IMR-90 (cell line): ENCODE measurements around the gene MRPL44. TPM values are rescaled to one million over a fixed set of nuclear protein-coding genes. Genes with fewer than 3 reads are reported as not detected.

ENCODE experiments used
- ATAC-seq: fragments of 200-7000 bp; cut with Tn5 transposase; 2 replicates; pipeline ENCODE4 v1.9.1; 2020; ENCODE audit warnings: low read depth, mild to moderate bottlenecking, moderate library complexity
- BruUV-seq: library from RNA; stranded (reverse); fragments of 400-500 nt; replicated peaks from 2 replicates; lab custom pipeline; 2021; lab: Mats Ljungman, UMichigan
- CTCF ChIA-PET: fragments of 300-600 bp; formaldehyde crosslinking; extraction: SDS; loops from one replicate; lab custom pipeline; 2021; ENCODE audit warnings: antibody characterized with exemption; lab: Yijun Ruan, JAX
- POLR2A ChIA-PET: fragments of 300-600 bp; sonication (Branson Sonifier 250); formaldehyde crosslinking; loops from one replicate; lab custom pipeline; 2022; ENCODE audit warnings: antibody characterized with exemption; ENCODE audit not compliant: unreplicated experiment; lab: Charles Lee
- DNase-seq: peaks from one replicate; pipeline ENCODE4 v3.0.0; 2013
- H2AFZ ChIP-seq: replicated peaks from 2 replicates; pipeline ENCODE3; 2013; ENCODE audit warnings: low read length, mild to moderate bottlenecking; ENCODE audit not compliant: poor library complexity
- H2AK5ac ChIP-seq: 2 replicates; pipeline ENCODE4 v1.6.1; 2013; ENCODE audit warnings: low read depth, low read length, inconsistent platforms
- H2AK9ac ChIP-seq: replicated peaks from 2 replicates; pipeline ENCODE3; 2013; ENCODE audit warnings: mild to moderate bottlenecking, low read depth, low read length, moderate library complexity; ENCODE audit not compliant: poor library complexity
- H2BK120ac ChIP-seq: 2 replicates; pipeline ENCODE4 v1.6.1; 2013; ENCODE audit warnings: low read depth, low read length, inconsistent platforms
- H2BK15ac ChIP-seq: 3 replicates; pipeline ENCODE4 v1.6.1; 2013; ENCODE audit warnings: low read depth, low read length, inconsistent platforms
- H2BK20ac ChIP-seq: 2 replicates; pipeline ENCODE4 v1.6.1; 2013; ENCODE audit warnings: low read depth, mild to moderate bottlenecking, inconsistent platforms, low read length, moderate library complexity
- H2BK5ac ChIP-seq: 2 replicates; pipeline ENCODE4 v1.6.1; 2013; ENCODE audit warnings: mild to moderate bottlenecking, low read depth, low read length, inconsistent platforms; ENCODE audit not compliant: poor library complexity, severe bottlenecking
- H3K14ac ChIP-seq: replicated peaks from 2 replicates; pipeline ENCODE4 v1.6.1; 2013; ENCODE audit warnings: low read depth, low read length, inconsistent platforms
- H3K18ac ChIP-seq: 2 replicates; pipeline ENCODE4 v1.6.1; 2013; ENCODE audit warnings: low read depth, low read length, control low read depth
- H3K23ac ChIP-seq: 2 replicates; pipeline ENCODE4 v1.6.1; 2013; ENCODE audit warnings: low read depth, low read length, inconsistent platforms
- H3K27ac ChIP-seq: 2 replicates; pipeline ENCODE4 v1.5.1; 2013; ENCODE audit warnings: mild to moderate bottlenecking, control low read depth, low read length; ENCODE audit not compliant: insufficient read depth
- H3K27me3 ChIP-seq: 2 replicates; pipeline ENCODE4 v1.6.1; 2013; ENCODE audit warnings: low read length; ENCODE audit not compliant: control insufficient read depth, insufficient read depth
- H3K36me3 ChIP-seq: 2 replicates; pipeline ENCODE4 v1.6.1; 2013; ENCODE audit warnings: low read length, mixed read lengths; ENCODE audit not compliant: control insufficient read depth, insufficient read depth
- H3K4ac ChIP-seq: 2 replicates; pipeline ENCODE4 v1.6.1; 2013; ENCODE audit warnings: low read depth, low read length, inconsistent platforms
- H3K4me1 ChIP-seq: 2 replicates; pipeline ENCODE4 v1.6.1; 2013; ENCODE audit warnings: low read length, mixed read lengths; ENCODE audit not compliant: control insufficient read depth, insufficient read depth
- H3K4me2 ChIP-seq: 2 replicates; pipeline ENCODE4 v1.6.1; 2013; ENCODE audit warnings: low read depth, mild to moderate bottlenecking, control low read depth, low read length, moderate library complexity
- H3K4me3 ChIP-seq: 2 replicates; pipeline ENCODE4 v1.5.1; 2013; ENCODE audit warnings: low read depth, mild to moderate bottlenecking, control low read depth, low read length, moderate library complexity; ENCODE audit not compliant: insufficient read depth
- H3K56ac ChIP-seq: 2 replicates; pipeline ENCODE4 v1.6.1; 2013; ENCODE audit warnings: low read length, inconsistent platforms; ENCODE audit not compliant: insufficient read depth; ENCODE audit errors: extremely low read depth
- H3K79me1 ChIP-seq, 2 experiments: 2 replicates each; pipeline ENCODE4 v1.6.1; 2013; ENCODE audit warnings: low read length in 2 of 2, inconsistent platforms in 1 of 2, low read depth in 1 of 2
- H3K9ac ChIP-seq: 2 replicates; pipeline ENCODE4 v1.6.1; 2013; ENCODE audit warnings: low read depth, low read length, control low read depth
- H3K9me1 ChIP-seq: 2 replicates; pipeline ENCODE4 v1.6.1; 2013; ENCODE audit warnings: low read length, inconsistent platforms; ENCODE audit not compliant: insufficient read depth
- H3K9me3 ChIP-seq: 2 replicates; pipeline ENCODE4 v1.6.1; 2013; ENCODE audit warnings: low read length; ENCODE audit not compliant: control insufficient read depth, insufficient read depth
- H4K20me1 ChIP-seq: 2 replicates; pipeline ENCODE4 v1.6.1; 2013; ENCODE audit warnings: low read length, inconsistent platforms; ENCODE audit not compliant: insufficient read depth
- H4K5ac ChIP-seq: 2 replicates; pipeline ENCODE4 v1.6.1; 2013; ENCODE audit warnings: mild to moderate bottlenecking, low read depth, low read length, control low read depth
- H4K8ac ChIP-seq, 2 experiments: 2 replicates each; pipeline ENCODE4 v1.6.1; 2013; ENCODE audit warnings: low read depth in 2 of 2, low read length in 2 of 2, control low read depth in 1 of 2, inconsistent platforms in 1 of 2
- H4K91ac ChIP-seq: 2 replicates; pipeline ENCODE4 v1.6.1; 2013; ENCODE audit warnings: low read depth, low read length, inconsistent platforms; ENCODE audit not compliant: insufficient read depth
- BHLHE40 ChIP-seq: fragments of 150-350 bp; IDR thresholded peaks from 2 replicates; pipeline ENCODE4 v1.6.1; 2016; ENCODE audit warnings: mild to moderate bottlenecking, low read depth, low read length
- CEBPB ChIP-seq: IDR thresholded peaks from 2 replicates; pipeline ENCODE4 v1.6.1; 2012; ENCODE audit warnings: low read depth, low read length, improper control_type of control experiment
- CHD1 ChIP-seq: IDR thresholded peaks from 2 replicates; pipeline ENCODE4 v1.6.1; 2012; ENCODE audit warnings: low read depth, low read length, improper control_type of control experiment
- CTCF ChIP-seq: conservative IDR thresholded peaks from 2 replicates; pipeline ENCODE4 v1.5.1; 2012; ENCODE audit warnings: mild to moderate bottlenecking, low read depth, low read length, improper control_type of control experiment
- ELK1 ChIP-seq: fragments of 150-350 bp; IDR thresholded peaks from 2 replicates; pipeline ENCODE4 v1.6.1; 2016; ENCODE audit warnings: low read depth, mild to moderate bottlenecking, low read length, moderate library complexity, borderline replicate concordance
- FOS ChIP-seq: fragments of 150-350 bp; IDR thresholded peaks from 2 replicates; pipeline ENCODE4 v1.6.1; 2016; ENCODE audit warnings: low read depth, low read length
- MAFK ChIP-seq: IDR thresholded peaks from 2 replicates; pipeline ENCODE4 v1.6.1; 2012; ENCODE audit warnings: low read depth, low read length, improper control_type of control experiment
- MAZ ChIP-seq: IDR thresholded peaks from 2 replicates; pipeline ENCODE4 v1.6.1; 2012; ENCODE audit warnings: low read depth, mild to moderate bottlenecking, low read length, improper control_type of control experiment, moderate library complexity, borderline replicate concordance
- MXI1 ChIP-seq: IDR thresholded peaks from 2 replicates; pipeline ENCODE4 v1.6.1; 2012; ENCODE audit warnings: low read depth, mild to moderate bottlenecking, low read length, moderate library complexity, borderline replicate concordance
- NFE2L2 ChIP-seq: fragments of 150-350 bp; IDR thresholded peaks from 2 replicates; pipeline ENCODE4 v1.6.1; 2016; ENCODE audit warnings: low read depth, mild to moderate bottlenecking, low read length
- POLR2A ChIP-seq: IDR thresholded peaks from 2 replicates; pipeline ENCODE4 v1.6.1; 2012; ENCODE audit warnings: mild to moderate bottlenecking, low read depth, low read length
- RAD21 ChIP-seq: IDR thresholded peaks from 2 replicates; pipeline ENCODE4 v1.6.1; 2012; ENCODE audit warnings: low read length, improper control_type of control experiment
- RCOR1 ChIP-seq: IDR thresholded peaks from 2 replicates; pipeline ENCODE4 v1.6.1; 2012; ENCODE audit warnings: mild to moderate bottlenecking, low read length, improper control_type of control experiment; ENCODE audit not compliant: insufficient replicate concordance
- RFX5 ChIP-seq: IDR thresholded peaks from 2 replicates; pipeline ENCODE4 v1.8.0; 2012; ENCODE audit warnings: low read depth, mild to moderate bottlenecking, low read length, moderate library complexity
- SMC3 ChIP-seq: fragments of 150-350 bp; IDR thresholded peaks from 2 replicates; pipeline ENCODE4 v1.6.1; 2016; ENCODE audit warnings: low read depth, mild to moderate bottlenecking, antibody characterized with exemption, low read length, moderate library complexity
- USF2 ChIP-seq: fragments of 150-350 bp; IDR thresholded peaks from 2 replicates; pipeline ENCODE4 v1.6.1; 2017; ENCODE audit warnings: mild to moderate bottlenecking, antibody characterized with exemption, low read length, low read depth
- WGBS, 2 experiments: methylation state at CpG; one replicate each; pipeline versions ENCODE4 v1.1.5 to v1.1.7; 2013; ENCODE audit warnings: missing lambda C conversion rate in 2 of 2; ENCODE audit not compliant: insufficient read length in 1 of 2; ENCODE audit errors: extremely low coverage in 2 of 2; 5-methylcytosine and 5-hydroxymethylcytosine counted together
- dilution Hi-C: fragments of 300-500 bp; cut with HindIII; formaldehyde crosslinking; loops from one replicate; pipeline ENCODE4 v1.14.3; 2018; ENCODE audit warnings: low sequenced_read_pairs; ENCODE audit not compliant: unreplicated experiment
- in situ Hi-C: fragments of 300-500 bp; cut with MboI; formaldehyde crosslinking; loops from 3 replicates; pipeline ENCODE4 v1.14.3; 2019; ENCODE audit warnings: low sequenced_read_pairs, inconsistent platforms, mixed read lengths
- intact Hi-C: fragments of 100-400 bp; cut with micrococcal nuclease; formaldehyde crosslinking; loops from 2 replicates; pipeline ENCODE4 v1.10.0; 2022
- polyA plus RNA-seq, 3 experiments: library from polyadenylated mRNA; depleted of rRNA; stranded (reverse); fragments of >200 nt; gene quantifications; 2 replicates each; pipeline ENCODE4 v1.2.3, GENCODE V29; 2012; ENCODE audit warnings: low replicate concordance in 1 of 3
- total RNA-seq: library from RNA; depleted of rRNA; stranded (reverse); fragments of >200 nt; gene quantifications from 2 replicates; pipeline ENCODE4 v1.2.3, GENCODE V29; 2012

Gene MRPL44
- total and polyA plus RNA-seq, 2 of the 4 experiments (the other 2 are of a cell fraction), result 18.6 to 20.1 TPM

- H3K56ac ChIP-seq, result no peak overlapping the region
- H2AK9ac ChIP-seq, result no peak overlapping the region
- 0 out of 2 replicates have a peak, but pooled peaks cover 4% of the 10 kb centered on the region for H3K9me1 ChIP-seq
- H3K4me3 ChIP-seq, result no peak overlapping the region
- H4K91ac ChIP-seq, result no peak overlapping the region
- intact Hi-C loops (loop anchor here (10.0 kb wide), 1 partner anchor 253 kb away; no protein-coding TSS in a partner anchor), in situ Hi-C loops (no loop called here), dilution Hi-C loops (no loop called here)
- H3K27ac ChIP-seq, result no peak overlapping the region
- no peak overlapping the region for H3K14ac ChIP-seq
- H2BK5ac ChIP-seq, result no peak overlapping the region
- no peak overlapping the region for H3K4ac ChIP-seq
- no peak for DNase-seq
- H3K79me1 ChIP-seq, result peaks cover 0 to 11% of the 10 kb centered on the region in 2 experiments; a peak in 2 of 4 replicates
- 59% methylated on average over 2 of the region's 5 CpGs; no CpG with 5 or more reads in 1 of the 2 experiments for WGBS, 2 experiments
- H3K9me3 ChIP-seq, result no peaks in the 10 kb centered on the region
- no peak overlapping the region for H4K5ac ChIP-seq
- no peak overlapping the region for H3K4me2 ChIP-seq
- no peaks in the 10 kb centered on the region for H3K36me3 ChIP-seq
- no peaks in the 10 kb centered on the region for H3K27me3 ChIP-seq
- H3K4me1 ChIP-seq, result peaks cover 3% of the 10 kb centered on the region; the same call in 1 of the 2 replicates
- H4K8ac ChIP-seq, result no peak overlapping the region
- no peak overlapping the region for H3K23ac ChIP-seq
- H4K20me1 ChIP-seq, result peaks cover 9% of the 10 kb centered on the region; the same call in 1 of the 2 replicates
- no peak overlapping the region for H2BK120ac ChIP-seq
- BruUV-seq, result no TSS peak
- ChIA-PET POLR2A (no interaction called here), CTCF (no interaction called here)
- TF ChIP-seq POLR2A (no peak), MXI1 (no peak), NFE2L2 (no peak), CEBPB (no peak), MAFK (no peak), CTCF (no peak), SMC3 (no peak), RAD21 (no peak), CHD1 (no peak), MAZ (no peak), FOS (no peak), ELK1 (no peak), USF2 (no peak), RFX5 (no peak), BHLHE40 (no peak), RCOR1 (no peak)
- no peak overlapping the region for H3K9ac ChIP-seq
- H2BK15ac ChIP-seq, result no peak overlapping the region; the same call in 2 of the 3 replicates
- H2BK20ac ChIP-seq, result no peak overlapping the region
- no peak overlapping the region for H2AK5ac ChIP-seq
- no peak for ATAC-seq
- no peak overlapping the region for H3K18ac ChIP-seq
- peak overlapping the region; percentile 56 for H2AFZ ChIP-seq
These were observed 9.5 kb upstream of the MRPL44 start for GRCh38 chr2:223947711-223948205.
